ENCODE results near the gene HAO2.

The HAO2 gene

DNA sequence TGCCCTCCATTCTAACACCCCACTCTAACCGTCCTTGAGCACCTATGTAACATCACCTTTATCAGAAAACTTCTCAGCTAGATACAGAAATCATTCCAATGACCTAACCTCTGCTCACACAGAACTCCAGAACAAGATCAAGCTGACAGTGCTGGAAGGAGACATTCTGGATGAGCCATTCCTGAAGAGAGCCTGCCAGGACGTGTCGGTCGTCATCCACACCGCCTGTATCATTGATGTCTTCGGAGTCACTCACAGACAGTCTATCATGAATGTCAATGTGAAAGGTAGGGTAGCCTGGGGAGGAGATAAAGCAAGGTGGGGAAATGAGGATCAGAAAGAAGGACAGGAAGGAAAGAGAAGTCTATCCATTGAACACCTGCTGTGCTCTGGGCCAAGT, 74.2 kb downstream of the HAO2 start:
- no peak for DNase-seq

All from activated CD8-positive, alpha-beta memory T cell treated with anti-CD3 and anti-CD28 coated beads, Interleukin-2, amount 50 U/mL, for 4 hours (primary cell).